ENCODE results near the gene LSM12.

Gene LSM12

GRCh38 chr17:44074231-44074910 is 7.9 kb upstream of the LSM12 start:
- no peak for TF ChIP-seq CTCF (IDR thresholded peaks at IDR 0.05; ENCODE audit: low read depth, low read length)
- DNase-seq (ENCODE audit: extremely low read depth, low read depth), result no peak

DNA sequence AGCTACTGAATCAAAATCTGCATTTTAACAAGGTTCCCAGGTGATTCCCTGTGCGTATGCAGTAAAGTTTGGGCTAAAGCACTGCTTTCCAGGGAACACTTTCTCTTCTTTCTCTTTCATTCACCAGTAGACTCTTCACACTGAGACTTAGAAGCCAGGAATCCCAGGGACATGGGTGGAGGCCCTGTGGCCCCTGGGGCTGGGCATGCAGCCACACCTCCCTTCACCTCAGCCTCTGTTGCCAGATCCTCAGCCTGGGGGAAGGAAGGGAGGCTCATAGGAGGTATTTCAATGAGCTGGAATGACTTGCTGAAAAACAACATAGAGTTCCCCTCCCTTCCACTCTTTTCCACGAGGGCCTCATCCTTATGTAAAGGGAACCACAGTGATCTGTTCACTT is 5.3 kb upstream of the LSM12 start:
- no peak for DNase-seq (ENCODE audit: extremely low read depth, low read depth)
- TF ChIP-seq CTCF (IDR thresholded peaks at IDR 0.05; ENCODE audit: low read depth, low read length), result no peak

GRCh38 chr17:44071198-44071520 is 4.7 kb upstream of the LSM12 start:
- no peak for DNase-seq (ENCODE audit: extremely low read depth, low read depth)

DNA sequence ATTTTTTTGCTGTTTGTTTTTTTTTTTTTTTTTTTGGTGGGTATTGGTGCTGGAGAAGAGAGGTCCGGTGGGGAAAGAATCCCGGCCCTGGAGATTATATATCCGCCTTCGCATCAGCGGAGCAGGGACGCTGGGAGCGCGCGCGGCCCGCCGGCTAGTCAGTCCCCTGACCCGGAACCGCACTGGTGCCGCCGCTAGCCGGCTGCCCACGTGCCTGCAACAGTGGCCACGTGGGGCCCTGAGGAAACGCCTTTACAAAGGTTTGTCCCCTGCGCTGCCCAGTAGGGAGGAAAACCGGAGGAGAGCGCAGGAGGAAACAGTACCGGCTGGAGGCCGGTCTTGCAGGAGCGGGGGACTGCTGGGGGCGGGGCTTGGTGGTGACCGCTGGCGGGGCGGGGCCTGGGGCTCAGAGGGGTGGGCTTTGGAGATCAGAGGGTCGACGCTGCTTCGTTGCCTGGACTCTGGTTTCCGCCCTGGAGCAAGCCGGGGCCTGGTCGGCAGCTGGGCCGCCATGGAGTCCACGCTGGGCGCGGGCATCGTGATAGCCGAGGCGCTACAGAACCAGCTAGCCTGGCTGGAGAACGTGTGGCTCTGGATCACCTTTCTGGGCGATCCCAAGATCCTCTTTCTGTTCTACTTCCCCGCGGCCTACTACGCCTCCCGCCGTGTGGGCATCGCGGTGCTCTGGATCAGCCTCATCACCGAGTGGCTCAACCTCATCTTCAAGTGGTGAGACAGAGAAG is 4.2 kb upstream of the LSM12 start, which contains the start of gene G6PC3:
G6PC3 (plus strand) TSS at position 281 of the 743 bp plus-strand sequence; CDS start at position 512, 231 bp downstream.
- DNase-seq (ENCODE audit: extremely low read depth, low read depth), result peak; percentile 94
- peak; percentile 10 for TF ChIP-seq CTCF (IDR thresholded peaks at IDR 0.05; ENCODE audit: low read depth, low read length)

More at GRCh38 chr17:44071198-44071520, 4.7 kb upstream of the LSM12 start:
- no peak for TF ChIP-seq CTCF (IDR thresholded peaks at IDR 0.05; ENCODE audit: low read depth, low read length)

- no peak for DNase-seq (ENCODE audit: extremely low read depth, low read depth)
- no peak for TF ChIP-seq CTCF (IDR thresholded peaks at IDR 0.05; ENCODE audit: low read depth, low read length)
Measured at GRCh38 chr17:44069974-44070454, 3.5 kb upstream of the LSM12 start.

- no peak for TF ChIP-seq CTCF (IDR thresholded peaks at IDR 0.05; ENCODE audit: low read depth, low read length)
- DNase-seq (ENCODE audit: extremely low read depth, low read depth), result no peak
Measured at GRCh38 chr17:44067545-44067940, 1.1 kb upstream of the LSM12 start.

DNA sequence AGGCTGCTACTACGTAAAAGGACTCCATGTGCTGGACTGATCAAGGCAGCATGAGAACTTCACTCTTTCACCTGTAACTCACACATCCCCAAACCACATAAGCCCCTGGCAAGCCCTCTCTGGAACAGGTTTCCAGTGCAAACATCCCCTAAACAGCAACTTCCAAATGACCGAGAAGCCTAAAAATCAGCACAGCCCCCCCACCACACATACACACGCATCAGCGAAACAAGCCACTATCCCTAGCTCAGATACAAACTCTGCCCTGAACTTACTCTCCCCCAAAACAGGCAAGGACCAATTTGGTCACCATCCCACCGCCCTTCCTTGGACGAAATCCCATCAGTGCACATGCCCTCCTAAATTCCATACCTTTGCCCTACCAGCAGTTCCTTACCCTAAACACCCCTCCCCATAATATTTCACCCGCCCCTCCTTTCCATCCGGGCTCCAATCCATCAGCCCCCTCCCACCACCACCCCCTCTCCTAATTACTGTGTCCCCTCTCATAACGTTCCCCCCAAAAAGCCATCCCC is 735 bp downstream of the LSM12 start:
- no peak for TF ChIP-seq CTCF (IDR thresholded peaks at IDR 0.05; ENCODE audit: low read depth, low read length)
- DNase-seq (ENCODE audit: extremely low read depth, low read depth), result no peak

Data from AG09319 (cell line).